GM12865 (cell line): ENCODE data around the gene GCLC.

ENCODE experiments used
- DNase-seq: peaks from one replicate; pipeline ENCODE4 v3.0.0; 2010; ENCODE audit warnings: low read depth
- H3K4me3 ChIP-seq: 2 replicates; pipeline ENCODE4 v1.5.1; 2011; ENCODE audit warnings: mild to moderate bottlenecking, low read depth, low read length, control low read depth
- TF ChIP-seq, protein P1 (sequence below): IDR thresholded peaks from 2 replicates; pipeline ENCODE4 v1.5.1; 2011; ENCODE audit warnings: low read length, control low read depth, low read depth, inconsistent platforms; ENCODE audit not compliant: insufficient read depth; ENCODE audit errors: missing control alignments

Gene GCLC

DNA sequence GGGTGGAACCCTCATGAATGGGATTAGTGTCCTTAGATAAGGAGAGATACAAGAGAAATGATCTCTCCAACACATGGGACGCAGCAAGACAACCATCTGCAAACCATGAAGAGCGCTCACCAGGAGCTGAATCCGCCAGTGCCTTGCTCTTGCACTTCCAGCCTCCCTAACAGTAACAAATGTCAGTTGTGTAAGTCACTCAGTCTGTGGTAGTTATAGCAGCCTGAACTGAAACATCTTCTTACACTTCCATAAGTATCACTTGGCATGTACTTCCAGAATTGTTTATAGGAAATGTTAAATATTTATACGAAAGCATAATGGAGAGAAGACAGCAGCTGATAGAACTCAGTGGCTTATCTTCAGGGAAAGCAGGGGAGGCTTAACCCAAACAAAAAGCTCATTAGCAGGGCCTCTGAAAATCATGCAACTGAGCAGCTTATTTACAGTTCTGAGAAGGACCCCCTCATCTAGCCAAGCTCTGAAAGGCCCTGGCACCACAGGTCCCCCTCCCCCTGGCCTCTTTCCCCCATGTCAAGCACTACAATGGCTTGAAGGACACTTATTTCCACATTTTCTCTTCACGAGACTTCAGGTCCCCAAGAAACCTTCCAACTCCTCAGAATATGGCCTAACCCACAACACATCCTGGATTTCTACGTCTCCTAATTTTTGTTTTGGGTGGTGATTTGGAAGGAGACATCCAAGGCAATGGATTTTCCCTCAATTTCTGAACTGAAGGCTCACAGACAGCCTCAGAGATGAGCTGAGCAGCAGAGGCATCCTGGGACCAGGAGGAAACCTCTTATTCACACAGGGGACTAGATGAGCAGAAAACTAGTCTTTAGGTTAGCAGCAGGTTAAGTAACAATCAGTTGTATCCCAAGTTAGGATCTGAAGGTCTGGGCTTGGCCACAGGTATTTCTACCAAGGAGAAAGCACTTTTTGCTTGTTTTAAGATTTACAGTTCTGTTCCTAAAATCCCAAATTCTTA, 49.1 kb downstream of the GCLC start:
- H3K4me3 ChIP-seq: no peak overlapping the region
- TF ChIP-seq, protein P1, sequence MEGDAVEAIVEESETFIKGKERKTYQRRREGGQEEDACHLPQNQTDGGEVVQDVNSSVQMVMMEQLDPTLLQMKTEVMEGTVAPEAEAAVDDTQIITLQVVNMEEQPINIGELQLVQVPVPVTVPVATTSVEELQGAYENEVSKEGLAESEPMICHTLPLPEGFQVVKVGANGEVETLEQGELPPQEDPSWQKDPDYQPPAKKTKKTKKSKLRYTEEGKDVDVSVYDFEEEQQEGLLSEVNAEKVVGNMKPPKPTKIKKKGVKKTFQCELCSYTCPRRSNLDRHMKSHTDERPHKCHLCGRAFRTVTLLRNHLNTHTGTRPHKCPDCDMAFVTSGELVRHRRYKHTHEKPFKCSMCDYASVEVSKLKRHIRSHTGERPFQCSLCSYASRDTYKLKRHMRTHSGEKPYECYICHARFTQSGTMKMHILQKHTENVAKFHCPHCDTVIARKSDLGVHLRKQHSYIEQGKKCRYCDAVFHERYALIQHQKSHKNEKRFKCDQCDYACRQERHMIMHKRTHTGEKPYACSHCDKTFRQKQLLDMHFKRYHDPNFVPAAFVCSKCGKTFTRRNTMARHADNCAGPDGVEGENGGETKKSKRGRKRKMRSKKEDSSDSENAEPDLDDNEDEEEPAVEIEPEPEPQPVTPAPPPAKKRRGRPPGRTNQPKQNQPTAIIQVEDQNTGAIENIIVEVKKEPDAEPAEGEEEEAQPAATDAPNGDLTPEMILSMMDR: no peak
- DNase-seq: no peak

DNA sequence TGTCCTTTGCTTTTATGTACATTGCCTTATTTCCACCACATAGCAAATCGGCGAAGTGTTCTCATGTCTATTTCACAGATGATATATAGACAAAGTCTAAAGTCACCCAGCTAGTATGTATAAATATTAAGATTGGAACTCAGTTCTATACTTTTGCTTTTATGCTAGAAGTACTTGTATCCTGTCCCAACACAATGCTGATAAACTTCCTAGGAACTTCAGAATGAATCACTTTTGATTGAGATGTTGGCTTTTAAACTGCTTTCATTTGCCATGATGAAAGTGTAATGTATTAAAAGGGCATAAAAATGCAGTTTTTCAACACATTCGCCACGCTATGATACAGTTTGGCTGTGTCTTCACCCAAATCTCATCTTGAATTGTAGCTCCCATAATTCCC, 50.8 kb downstream of the GCLC start:
- no peak overlapping the region for H3K4me3 ChIP-seq
- TF ChIP-seq, protein P1: no peak
- DNase-seq: no peak

DNA sequence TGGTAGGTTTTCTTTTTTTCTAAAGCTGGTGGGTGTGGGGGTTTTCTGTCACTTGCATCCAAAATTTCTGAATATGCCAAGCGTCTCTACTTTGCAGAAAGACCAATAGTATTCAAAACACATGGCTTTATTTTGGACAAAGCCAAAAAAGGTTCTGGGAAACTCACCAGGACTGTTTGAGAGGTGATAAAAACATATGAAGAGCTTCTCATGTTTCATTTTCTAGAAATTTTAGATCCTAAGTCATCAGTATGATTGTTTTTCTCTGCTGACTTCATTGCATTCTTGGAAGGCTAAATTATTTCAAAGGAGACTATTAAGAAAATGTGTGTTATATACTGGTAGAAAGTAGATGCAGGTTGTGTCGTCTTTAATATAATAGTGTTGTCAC, 51.3 kb downstream of the GCLC start:
- H3K4me3 ChIP-seq: no peak overlapping the region
- TF ChIP-seq, protein P1: no peak
- DNase-seq: no peak

DNA sequence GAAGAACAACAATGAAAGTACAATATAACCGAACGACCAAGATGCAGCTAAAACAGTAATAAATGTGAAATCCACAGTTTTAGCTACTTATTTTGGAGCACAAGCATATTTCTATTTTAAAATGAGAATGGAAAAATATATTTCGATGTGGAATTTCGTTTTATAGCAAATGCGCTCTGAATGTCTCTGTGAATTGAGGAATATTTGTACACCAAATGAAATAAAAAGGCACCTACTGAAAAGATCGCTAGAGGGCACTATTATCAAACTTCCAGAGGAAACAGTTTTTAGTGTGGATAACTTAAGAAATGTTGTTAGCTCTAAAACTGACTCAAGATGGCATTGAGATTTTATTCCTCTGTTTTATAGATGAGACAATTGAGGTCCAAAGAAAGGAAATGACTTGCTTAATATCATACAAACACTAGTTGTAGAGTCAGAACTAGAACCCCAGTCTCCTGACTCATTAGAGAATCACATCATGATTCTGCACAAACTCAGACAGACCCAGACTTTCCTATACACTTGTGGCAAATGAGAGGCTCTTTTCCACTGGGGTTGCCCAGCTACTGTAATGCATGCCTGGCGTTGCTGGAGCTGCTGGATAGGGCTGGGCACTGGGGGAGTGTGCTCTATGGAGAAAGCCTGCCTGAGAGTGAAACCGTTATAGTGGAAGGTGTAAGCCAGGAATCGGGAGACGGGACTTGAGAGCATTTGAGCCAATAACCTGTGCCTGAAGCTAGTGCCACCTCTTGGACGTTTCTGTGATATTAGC, 51.9 kb downstream of the GCLC start:
- TF ChIP-seq, protein P1: peak; percentile 54
- DNase-seq: peak; percentile 37
- H3K4me3 ChIP-seq: no peak overlapping the region

DNA sequence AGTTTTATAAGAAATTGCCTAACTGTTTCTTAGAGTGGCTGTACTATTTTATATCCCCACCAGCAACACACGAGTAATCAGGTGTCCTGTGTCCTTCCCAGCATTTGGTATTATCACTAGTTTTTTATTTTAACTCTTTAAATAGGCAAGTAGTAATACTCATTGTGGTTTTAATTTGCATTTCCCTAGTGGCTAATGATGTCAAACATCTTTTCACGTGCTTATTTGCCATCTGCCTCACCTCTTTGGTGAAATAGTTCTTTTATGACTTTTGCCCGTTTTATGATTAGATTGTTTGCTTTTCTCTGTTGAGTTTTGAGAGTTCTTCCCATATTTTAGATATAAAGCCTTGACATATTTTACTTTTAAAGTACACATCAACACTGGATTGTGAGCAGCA, 57.8 kb downstream of the GCLC start:
- TF ChIP-seq, protein P1: no peak
- DNase-seq: no peak
- H3K4me3 ChIP-seq: no peak overlapping the region

DNA sequence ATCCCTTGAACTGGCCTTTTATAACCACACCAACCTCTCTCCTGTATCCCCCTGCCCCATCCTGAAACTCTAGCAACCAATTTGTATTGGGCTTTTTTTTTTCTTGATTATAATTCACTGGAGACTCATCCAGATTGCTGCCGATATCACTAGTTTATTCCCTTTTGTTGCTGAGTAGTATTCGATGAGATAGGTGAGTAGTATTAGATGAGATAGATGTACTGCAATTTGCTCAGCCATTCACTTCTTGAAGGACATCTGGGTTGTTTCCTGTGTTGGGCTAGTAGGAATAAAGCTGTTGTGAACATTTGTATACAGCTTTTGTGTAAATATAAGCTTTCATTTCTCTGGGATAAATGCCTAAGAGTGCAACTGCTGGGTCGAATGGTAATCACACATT, 58.2 kb downstream of the GCLC start:
- H3K4me3 ChIP-seq: no peak overlapping the region
- TF ChIP-seq, protein P1: no peak
- DNase-seq: no peak
